GM21515 (cell line): Measurements from ENCODE around the gene CST4.
"Not testable (repeated sequence)": the region's sequence is repeated elsewhere in the genome, so short reads cannot be mapped to it uniquely, and the experiment has no call there.

Experiments used
- ATAC-seq: cut with Tn5 transposase; IDR thresholded peaks from one replicate; pipeline ENCODE4 v1.9.1; 2021; ENCODE audit not compliant: unreplicated experiment

CST4 gene, protein sequence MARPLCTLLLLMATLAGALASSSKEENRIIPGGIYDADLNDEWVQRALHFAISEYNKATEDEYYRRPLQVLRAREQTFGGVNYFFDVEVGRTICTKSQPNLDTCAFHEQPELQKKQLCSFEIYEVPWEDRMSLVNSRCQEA

DNA sequence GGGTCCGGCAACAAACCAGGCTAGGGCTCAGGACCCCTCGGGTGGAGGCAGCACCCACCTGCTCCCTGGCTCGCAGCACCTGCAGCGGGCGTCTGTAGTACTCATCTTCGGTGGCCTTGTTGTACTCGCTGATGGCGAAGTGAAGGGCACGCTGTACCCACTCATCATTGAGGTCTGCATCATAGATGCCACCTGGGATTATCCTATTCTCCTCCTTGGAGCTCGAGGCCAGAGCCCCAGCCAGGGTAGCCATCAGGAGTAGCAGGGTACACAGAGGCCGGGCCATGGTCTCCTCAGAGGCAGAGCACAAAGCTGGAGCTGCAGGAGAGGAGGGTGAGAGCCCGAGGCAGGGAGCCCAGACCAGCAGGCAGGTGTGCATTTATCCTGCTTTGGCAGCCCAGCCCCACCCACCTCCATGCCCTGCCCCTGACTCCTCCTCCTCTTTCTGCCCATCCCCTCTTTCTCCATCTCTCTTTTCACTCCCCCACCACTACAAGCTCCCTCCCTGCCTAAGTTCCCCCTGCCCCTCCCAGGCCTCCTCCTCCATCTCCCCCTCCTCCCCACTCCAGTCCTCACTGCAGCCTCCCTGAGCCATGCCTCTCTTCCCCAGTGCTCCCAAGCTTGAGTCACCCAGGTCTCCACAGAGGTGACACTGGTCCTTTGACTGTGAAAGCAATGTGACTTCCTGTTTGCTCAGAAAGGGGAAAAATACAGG lies at the start of gene CST4:
TSS of gene CST4 (minus strand) at position 355 of the 715 bp plus-strand sequence. CDS start at position 286, 69 bp downstream.
- ATAC-seq, result not testable (repeated sequence)

DNA sequence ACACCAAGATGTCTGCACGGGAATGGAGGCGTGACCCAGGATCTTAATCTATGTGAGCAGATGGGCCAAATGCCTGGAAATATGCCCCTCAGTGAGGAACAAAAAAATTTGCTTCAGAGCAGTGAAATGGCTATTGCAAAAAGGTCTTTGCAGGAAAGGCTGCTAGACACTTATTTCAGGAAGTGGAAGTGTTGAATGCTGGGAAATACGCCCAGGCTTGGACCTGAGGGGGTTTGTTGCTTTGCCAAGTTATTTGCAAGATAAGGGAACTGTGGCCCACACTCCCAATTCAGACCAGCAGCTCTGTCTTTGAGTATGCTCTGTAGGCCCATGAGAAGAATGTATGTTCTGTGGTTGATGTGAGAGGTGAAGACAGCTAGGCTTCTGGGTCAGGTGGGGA lies 46.6 kb upstream of the CST4 start:
- not testable (repeated sequence) for ATAC-seq

DNA sequence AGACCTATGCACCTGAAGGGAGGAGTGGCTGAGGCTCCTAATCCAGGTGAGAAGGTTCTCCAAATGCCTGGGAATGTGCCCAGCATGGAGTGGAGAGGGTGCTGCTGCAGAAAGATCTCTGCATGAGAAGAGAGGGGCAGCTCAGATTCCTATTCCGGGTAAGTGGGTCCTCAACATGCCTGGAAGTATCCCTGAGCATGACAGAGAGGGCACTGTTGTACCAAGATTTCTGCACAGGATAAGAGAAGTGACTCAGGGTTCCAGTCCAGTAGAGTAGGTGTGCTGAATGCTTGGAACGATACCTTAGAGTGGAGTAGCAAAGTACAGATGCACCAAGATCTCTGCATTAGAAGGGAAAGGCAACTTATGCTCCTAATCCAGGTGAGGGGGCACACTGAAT lies 46.1 kb upstream of the CST4 start:
- not testable (repeated sequence) for ATAC-seq

DNA sequence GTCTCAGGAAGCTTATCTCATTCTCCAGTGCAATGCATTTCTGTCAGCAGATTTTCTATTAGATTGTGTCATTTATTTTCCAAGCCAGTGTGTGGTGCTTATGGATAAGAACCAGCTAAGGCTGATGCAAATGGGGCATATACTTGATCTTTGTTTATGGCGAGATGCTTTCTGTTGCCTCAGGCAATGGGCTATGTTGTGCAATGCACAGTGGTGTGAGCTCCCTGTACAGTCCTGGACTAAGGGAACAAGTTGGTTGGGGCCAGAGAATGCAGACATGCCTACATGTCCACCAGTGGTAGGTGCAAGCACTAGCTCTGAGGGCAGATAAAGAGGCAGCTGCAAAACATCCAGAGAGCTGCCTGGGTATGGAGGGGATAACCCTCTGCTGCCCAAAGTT lies 45.6 kb upstream of the CST4 start:
- ATAC-seq, result not testable (repeated sequence)

DNA sequence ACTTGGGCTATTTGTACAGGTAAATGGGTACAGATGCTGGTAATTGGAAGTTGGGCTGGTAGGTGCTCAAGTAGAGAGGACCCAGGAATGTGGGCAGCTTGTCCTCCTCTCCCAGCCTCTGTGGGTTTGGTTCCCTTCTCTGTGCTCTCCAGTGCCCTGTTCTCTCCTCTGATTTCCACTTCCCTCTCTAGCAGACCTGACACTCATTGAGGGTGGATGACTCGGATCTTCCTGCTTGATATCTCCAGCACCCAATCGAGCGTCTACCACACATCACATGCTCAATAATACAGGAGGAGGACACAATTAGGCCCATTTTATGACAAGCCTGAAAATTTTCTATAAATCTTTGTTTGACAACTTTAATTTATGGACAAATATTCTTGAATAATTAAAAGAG lies 38.2 kb upstream of the CST4 start:
- no peak for ATAC-seq

DNA sequence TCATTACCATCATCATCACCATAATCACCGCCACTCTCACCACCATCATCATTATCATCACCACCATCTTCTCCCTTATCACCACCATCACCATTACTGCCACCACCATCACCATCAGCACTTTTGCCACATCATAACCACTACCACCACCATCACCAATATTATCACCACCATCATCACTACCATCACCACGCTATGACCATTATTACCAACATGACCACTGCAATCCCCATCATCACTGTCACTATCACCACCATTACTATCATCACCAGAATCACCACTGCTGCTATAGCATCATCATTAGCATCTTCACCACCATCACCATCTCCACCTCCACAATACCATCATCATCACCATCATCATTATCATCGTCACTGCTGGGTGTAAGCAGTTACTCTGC lies 36.3 kb upstream of the CST4 start:
- ATAC-seq, result no peak

DNA sequence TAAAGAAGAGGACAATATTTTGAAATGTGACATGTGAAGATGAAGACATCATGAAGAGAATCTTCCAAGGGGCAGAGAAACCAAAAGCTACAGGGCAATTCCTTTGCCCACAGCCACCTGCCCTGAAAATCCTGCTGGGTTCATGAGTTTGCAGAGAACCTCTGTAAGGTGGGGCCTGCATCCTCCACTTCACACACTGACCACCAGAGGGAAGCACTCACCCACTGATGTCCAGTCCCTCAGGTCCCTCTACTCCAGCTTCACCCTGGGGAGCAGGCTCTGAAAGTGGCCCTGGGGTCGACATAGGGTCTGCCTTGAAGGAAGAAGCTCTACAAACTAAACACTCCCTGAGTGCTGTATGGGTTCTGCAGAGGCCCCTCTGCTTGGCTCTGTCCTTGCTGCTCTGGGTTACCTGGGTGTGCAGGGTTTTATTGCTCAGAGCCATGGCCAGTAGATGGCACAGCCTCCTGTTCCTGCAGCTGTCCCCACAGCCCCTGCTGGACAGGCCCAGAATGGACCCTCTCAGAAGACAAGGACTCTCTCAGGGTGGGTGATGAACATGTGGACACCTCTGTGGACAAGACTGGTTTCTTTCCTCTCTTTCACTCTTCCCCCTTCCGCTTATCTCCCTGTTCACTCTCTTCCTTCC lies 34.9 kb upstream of the CST4 start:
- ATAC-seq, result peak; percentile 69

DNA sequence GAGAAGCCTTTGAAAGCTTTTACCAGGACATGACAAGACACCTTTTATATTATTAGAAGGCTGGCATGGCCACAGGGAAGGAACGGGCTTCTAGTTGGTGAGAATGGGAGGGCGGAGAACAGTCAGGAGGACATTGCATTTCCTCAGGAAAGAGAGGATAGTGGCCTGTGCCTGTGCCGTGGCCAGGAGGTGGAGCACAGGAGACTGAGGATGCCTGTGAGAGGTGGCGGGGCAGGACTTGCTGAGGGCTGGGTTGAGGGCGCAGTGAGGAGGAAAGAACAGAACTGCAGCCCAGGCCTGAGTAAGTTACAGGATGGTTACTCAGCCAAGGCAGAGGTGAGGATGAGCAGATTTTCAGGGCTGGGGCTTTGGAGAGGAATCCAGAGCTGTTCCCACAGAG lies 34.0 kb upstream of the CST4 start:
- not testable (repeated sequence) for ATAC-seq

DNA sequence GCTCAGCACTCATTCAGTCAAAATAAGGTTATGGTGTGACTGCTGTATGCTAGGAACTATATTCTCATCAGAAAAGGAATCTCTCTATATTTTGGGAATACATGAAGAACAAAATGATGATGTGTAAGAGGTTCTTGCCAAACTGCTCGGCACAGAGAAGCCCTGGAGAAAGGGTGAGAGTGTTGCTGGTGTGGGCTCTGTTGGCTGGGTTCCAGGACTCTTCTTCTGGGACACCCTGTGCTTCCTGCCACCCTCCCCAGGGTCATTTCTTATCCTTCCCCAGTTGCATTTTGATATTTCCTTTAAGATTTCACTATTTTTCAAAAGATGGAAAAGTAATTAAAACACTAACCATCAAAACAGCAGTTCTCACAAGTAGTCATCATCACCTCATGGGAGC lies 33.1 kb upstream of the CST4 start:
- ATAC-seq, result no peak

DNA sequence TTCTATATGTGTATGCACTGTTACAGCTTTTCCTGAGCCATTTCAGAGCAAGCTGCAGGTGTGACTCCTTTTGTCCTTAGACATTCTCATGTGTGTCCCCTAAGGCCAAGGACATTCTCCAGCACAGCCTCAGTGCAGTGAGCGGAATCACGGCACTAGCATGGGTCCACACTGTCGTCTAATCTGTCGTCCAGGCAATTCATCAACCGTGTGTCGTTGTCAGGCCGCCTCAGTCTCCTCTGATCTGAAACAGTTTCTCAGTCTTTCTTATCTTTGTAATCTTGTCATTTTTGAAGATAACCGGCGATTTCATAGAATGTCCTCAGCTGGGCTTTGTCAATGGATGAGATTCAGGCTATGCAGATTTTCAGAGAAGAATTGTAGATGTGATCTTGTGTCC lies 30.5 kb upstream of the CST4 start:
- not testable (repeated sequence) for ATAC-seq

DNA sequence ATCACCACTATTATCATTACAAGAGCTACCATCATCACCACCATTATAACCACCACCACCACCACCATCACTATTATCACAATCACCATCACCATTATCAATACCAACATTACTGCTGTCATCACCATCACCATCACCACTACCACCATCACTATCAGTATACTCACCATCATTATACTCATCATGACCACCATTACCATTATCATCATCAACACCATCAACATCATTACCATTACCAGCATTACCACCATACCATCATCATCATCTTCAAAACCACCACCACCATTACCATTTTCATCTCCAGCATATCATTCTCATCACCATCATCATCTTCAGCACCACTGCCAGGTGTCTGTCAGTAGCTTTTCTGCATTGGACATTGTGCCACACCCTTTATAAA lies 22.9 kb upstream of the CST4 start:
- not testable (repeated sequence) for ATAC-seq

DNA sequence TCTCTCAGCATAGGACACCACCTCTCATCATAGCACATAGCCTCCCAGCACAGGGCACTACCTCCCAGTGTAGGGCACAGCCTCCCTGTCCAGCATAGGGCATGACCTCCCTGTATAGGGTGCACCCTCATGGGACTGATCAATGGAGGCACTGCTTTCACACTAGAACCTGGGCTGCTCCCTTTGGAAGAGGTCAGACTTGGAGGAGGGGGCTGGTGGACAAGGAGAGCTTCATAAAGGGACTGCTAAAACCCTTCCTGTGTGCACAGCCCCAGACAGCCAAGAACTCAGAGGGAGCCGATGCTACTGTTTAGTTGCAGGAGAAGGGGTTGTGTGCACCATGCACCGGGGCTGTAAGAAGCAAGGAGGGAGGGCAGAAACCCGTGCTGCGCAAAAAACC lies 21.9 kb upstream of the CST4 start:
- no peak for ATAC-seq

DNA sequence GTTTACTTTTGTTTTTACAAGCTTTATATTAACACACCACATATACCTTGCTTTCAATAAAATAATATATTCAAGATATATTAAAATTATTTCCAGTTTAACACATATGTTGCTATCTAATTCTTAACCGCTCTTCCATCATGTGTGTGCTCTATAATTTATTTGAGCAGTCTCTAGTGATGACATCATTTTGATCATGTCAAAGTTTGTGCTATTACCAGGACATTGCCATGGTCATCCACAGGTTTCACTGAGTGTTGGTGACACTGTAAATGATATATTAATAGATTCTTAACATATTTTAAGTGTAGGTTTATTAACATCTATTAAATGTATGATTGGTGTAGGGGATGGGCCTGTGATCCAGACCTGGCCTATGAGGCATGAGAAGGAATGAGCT lies 17.1 kb upstream of the CST4 start:
- ATAC-seq, result no peak

DNA sequence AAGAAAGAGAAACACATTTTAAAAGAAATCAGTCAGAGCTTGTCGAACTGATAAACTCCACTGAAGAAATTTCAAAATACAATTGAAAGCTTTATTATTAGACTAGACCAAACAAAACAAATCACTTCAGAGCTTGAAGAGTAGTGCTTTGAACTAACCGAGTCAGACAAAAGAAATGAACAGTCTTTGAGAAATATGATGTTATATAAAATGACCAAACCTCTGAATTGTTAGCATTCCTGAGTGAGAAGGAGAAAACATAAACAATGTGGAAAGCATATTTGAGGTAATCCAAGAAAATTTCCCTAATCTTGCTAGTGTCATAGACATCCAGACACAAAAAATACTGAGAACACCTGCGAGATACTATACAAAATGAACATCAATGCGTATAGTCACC lies 13.2 kb upstream of the CST4 start:
- ATAC-seq, result no peak

DNA sequence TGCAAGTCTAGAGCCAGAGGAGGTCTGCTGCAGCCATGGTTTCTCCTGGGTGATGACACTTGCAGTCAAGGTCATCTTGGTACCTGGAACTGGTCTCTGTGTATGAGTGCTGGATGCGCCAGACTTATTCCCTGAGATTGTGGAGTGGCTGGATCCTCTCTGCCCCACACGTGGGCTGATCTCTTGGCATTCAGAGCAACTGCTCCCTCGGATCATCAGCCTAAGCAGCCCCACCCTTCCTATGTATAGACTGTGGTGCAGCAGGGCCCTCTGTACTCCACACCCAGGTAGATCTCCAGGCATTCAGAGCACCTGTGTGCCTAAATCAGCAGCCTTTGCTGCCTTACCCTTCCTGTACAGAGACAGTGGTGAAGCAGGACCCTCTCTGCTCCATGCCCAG lies 12.1 kb upstream of the CST4 start:
- no peak for ATAC-seq

DNA sequence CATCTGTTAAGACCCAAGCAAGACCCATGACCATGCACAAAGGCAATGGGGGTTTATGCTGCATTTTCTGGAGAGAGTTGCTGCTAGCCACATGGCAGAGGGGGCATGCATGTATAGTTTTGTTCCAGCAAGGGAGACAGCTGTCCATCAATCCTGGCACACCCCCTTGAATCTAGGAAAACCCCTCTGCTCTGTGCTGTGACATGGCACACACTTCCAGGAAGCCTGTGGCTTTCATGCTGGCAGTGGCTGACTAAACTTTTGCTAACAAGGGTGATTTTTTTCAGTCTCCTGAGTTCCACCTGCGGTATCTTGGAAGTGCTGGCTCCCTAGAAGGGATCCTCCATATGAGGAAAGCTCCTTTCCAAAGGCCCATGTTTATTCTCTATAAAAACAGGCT lies 9.1 kb upstream of the CST4 start:
- no peak for ATAC-seq

DNA sequence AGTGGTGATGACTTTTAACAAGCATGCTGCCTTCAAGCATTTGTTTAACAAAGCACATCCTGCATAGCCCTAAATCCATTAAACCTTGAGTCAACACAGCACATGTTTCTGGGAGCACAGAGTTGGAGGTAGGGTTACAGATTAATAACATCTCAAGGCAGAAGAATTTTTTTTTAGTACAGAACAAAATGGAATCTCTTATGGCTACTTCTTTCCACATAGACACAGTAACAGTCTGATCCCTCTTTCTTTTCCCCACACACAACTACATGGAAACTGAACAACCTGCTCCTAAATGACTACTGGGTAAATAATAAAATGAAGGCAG lies 6.2 kb upstream of the CST4 start:
- ATAC-seq, result not testable (repeated sequence)

DNA sequence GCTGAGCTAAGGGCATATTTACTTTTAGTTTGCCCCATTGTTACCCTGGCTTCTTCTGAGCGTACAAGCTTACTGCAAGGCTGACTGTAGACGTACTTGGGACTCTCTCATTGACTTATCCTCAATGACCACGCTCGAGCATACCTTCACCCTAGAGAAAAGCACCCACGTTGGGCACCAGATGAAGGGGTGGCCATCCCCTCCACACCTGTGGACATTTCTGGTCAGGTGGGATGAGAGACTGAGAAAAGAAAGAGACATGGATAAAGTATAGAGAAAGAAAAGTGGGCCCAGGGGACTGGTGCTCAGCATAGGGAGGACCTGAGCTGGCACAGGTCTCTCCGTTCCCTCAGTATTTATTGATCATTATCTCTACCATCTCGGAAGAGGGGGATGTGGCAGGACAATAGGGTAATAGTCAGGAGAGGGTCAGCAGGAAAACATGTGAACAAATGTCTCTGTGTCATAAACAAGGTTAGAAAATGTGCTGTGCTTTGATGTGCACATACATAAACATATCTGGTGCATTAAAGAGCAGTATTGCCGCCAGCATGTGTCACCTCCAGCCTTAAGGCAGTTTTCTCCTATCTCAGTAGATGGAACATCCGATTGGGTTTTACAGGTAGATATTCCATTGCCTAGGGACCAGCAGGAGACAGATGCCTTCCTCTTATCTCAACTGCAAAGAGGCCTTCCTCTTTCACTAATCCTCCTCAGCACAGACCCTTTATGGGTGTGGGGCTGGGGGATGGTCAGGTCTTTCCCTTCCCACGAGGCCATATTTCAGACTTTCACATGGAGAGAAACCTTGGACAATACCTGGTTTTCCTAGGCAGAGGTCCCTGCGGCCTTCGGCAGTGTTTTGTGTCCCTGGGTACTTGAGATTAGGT lies 5.6 kb upstream of the CST4 start:
- ATAC-seq, result not testable (repeated sequence)

DNA sequence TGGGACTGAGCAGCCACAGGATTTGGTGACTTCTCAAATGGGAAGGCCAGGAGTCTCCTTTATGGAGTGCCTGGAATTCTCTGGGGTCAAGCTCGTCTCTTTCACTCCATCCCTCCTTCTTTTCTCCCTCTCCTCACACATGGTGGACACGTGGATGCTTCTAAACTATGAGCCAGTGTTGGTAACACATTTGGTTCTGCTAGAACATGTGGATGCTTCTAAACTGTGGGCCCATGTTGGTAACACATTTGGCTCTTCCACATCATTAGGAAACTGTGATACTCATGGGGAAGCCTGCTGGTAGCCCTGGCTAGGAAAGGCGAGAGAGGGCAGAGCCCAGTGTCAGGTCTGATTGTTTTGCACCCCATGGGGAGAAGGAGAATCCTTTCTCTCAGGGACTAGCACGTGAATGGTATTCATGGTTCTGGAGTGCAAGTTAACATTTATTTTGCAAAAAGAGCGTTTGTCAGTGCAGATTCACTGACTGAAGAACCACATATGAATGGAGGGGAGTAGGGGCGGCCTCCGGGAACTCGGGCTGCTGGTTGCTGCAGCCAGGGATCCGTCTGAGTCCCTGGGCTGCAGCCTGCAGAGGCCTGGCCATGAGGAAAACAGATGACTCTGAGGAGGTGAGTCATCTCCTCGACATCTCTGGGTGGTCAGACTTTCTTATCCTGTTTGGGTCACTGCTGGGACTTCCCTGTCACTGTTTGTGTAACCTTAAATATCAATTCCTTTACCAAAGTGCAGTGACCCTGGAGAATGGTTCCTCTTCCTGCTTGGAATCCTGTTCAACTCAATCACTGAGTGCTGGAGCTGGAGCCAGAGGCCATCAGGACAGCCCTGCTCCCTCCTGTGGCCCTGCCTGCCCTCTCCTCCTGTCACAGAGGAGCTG lies 4.1 kb upstream of the CST4 start:
- not testable (repeated sequence) for ATAC-seq

DNA sequence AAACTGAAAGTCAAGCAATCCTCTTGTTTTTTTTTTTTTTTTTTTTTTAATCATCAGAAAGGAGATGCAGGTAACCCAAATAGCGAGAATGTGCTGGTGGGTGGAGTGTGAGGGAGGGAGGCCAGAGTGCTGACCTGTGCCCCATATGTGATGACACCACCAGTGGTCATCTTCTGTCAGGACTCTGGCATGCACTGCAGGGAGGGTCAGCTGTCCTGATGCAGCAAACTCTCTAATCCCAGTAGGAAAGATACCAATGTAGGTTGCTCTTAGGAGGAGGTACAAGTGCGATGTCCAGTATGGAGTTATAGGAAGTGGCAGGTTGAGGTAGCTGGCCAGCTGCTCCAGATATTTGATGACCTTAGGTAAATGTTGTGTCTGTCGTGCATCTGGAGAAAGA lies 2.8 kb upstream of the CST4 start:
- ATAC-seq, result no peak

DNA sequence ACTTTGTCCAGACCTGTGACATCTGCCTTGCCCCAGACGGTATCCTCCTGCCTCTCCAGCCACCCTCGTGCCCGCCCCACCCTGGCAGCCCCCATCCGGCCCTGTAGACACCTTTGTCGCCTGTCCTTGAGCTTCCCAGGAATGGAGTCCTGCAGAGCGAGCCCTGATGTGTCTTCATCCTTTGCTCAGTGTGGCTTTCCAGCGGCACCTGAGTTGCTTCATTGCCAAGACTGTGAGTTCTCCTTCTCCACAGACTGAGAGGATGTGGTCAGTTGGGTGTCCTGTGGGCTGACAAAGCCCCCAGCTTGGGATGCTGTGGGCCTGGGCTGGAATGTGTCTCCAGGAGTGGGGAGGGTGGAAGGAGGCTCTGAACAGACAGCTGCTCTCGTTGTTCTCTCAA lies 1.7 kb upstream of the CST4 start:
- ATAC-seq, result no peak
